Effector memory CD4-positive, alpha-beta T cell (primary cell): Measurements from ENCODE around the gene CTPS2.
A peak's percentile ranks its signal among the peaks of the same experiment; 100 is the strongest.

Source experiments
- DNase-seq, 3 donors: peaks; one replicate each; pipeline ENCODE4 v3.0.0-alpha.2; 2020
- H3K27ac ChIP-seq: 2 replicates; pipeline ENCODE4 v1.7.0; 2013; ENCODE audit warnings: mild to moderate bottlenecking, low read length, moderate library complexity; ENCODE audit not compliant: insufficient read depth, poor library complexity, severe bottlenecking
- H3K27me3 ChIP-seq: replicated peaks from 2 replicates; pipeline ENCODE4 v1.7.0; 2013; ENCODE audit warnings: mild to moderate bottlenecking, low read length; ENCODE audit not compliant: insufficient read depth, control insufficient read depth, poor library complexity, severe bottlenecking
- H3K36me3 ChIP-seq: 2 replicates; pipeline ENCODE4 v1.7.0; 2013; ENCODE audit warnings: mild to moderate bottlenecking, low read length, moderate library complexity; ENCODE audit not compliant: control insufficient read depth, insufficient read depth
- H3K4me1 ChIP-seq: 2 replicates; pipeline ENCODE4 v1.7.0; 2013; ENCODE audit warnings: low read length, mild to moderate bottlenecking; ENCODE audit not compliant: control insufficient read depth, insufficient read depth, poor library complexity, severe bottlenecking
- H3K4me3 ChIP-seq: 2 replicates; pipeline ENCODE4 v1.7.0; 2013; ENCODE audit warnings: low read length, low read depth, mild to moderate bottlenecking; ENCODE audit not compliant: insufficient read depth, poor library complexity, severe bottlenecking
- H3K9me3 ChIP-seq: 2 replicates; pipeline ENCODE4 v1.7.0; 2013; ENCODE audit warnings: mild to moderate bottlenecking, low read length, moderate library complexity; ENCODE audit not compliant: control insufficient read depth

The CTPS2 gene

GRCh38 chrX:16695079-16695676 lies 17.3 kb downstream of the CTPS2 start:
- no peak overlapping the region for H3K4me3 ChIP-seq

GRCh38 chrX:16687514-16687913 lies 25.0 kb downstream of the CTPS2 start:
- DNase-seq = no peak
- Histone ChIP-seq H3K4me1 (no peaks in the 10 kb centered on the region), H3K4me3 (no peak overlapping the region), H3K36me3 (peaks cover 4% of the 10 kb centered on the region), H3K9me3 (no peaks in the 10 kb centered on the region), H3K27me3 (no peaks in the 10 kb centered on the region), H3K27ac (no peak overlapping the region)

More at GRCh38 chrX:16695079-16695676, 17.3 kb downstream of the CTPS2 start:
- Histone ChIP-seq H3K27ac (no peak overlapping the region), H3K9me3 (no peaks in the 10 kb centered on the region), H3K36me3 (peaks cover 4% of the 10 kb centered on the region), H3K27me3 (no peaks in the 10 kb centered on the region), H3K4me1 (no peaks in the 10 kb centered on the region)
- DNase-seq = peak; percentile 8 to 45 (median 43)

GRCh38 chrX:16683007-16683664 lies 29.3 kb downstream of the CTPS2 start:
- no peaks in the 10 kb centered on the region for H3K27me3 ChIP-seq
- H3K9me3 ChIP-seq = no peaks in the 10 kb centered on the region
- H3K36me3 ChIP-seq = no peaks in the 10 kb centered on the region
- H3K4me3 ChIP-seq = no peak overlapping the region
- H3K4me1 ChIP-seq = no peaks in the 10 kb centered on the region
- H3K27ac ChIP-seq = no peak overlapping the region
- DNase-seq = no peak

- Histone ChIP-seq H3K9me3 (no peaks in the 10 kb centered on the region), H3K27ac (no peak overlapping the region), H3K4me3 (no peak overlapping the region), H3K4me1 (no peaks in the 10 kb centered on the region), H3K36me3 (no peaks in the 10 kb centered on the region), H3K27me3 (no peaks in the 10 kb centered on the region)
- no peak for DNase-seq
These were observed 33.8 kb downstream of the CTPS2 start for GRCh38 chrX:16678689-16679088.

- Histone ChIP-seq H3K9me3 (no peaks in the 10 kb centered on the region), H3K27ac (no peak overlapping the region), H3K4me1 (no peaks in the 10 kb centered on the region), H3K36me3 (no peaks in the 10 kb centered on the region), H3K27me3 (no peaks in the 10 kb centered on the region), H3K4me3 (no peak overlapping the region)
- DNase-seq = peak in 1 of 3 donors; percentile 0
These were observed 41.5 kb downstream of the CTPS2 start for GRCh38 chrX:16671005-16671404.

GRCh38 chrX:16666541-16666940 lies 45.9 kb downstream of the CTPS2 start:
- Histone ChIP-seq H3K4me1 (no peaks in the 10 kb centered on the region), H3K9me3 (no peaks in the 10 kb centered on the region), H3K27ac (no peak overlapping the region), H3K36me3 (no peaks in the 10 kb centered on the region), H3K27me3 (no peaks in the 10 kb centered on the region), H3K4me3 (no peak overlapping the region)
- no peak for DNase-seq

- no peaks in the 10 kb centered on the region for H3K4me1 ChIP-seq
- no peaks in the 10 kb centered on the region for H3K9me3 ChIP-seq
- no peak for DNase-seq
- H3K27me3 ChIP-seq = no peaks in the 10 kb centered on the region
- no peak overlapping the region for H3K4me3 ChIP-seq
- H3K36me3 ChIP-seq = no peaks in the 10 kb centered on the region
- no peak overlapping the region for H3K27ac ChIP-seq
These were observed 47.4 kb downstream of the CTPS2 start for GRCh38 chrX:16665089-16665488.

GRCh38 chrX:16664626-16665025 lies 47.8 kb downstream of the CTPS2 start:
- no peaks in the 10 kb centered on the region for H3K9me3 ChIP-seq
- DNase-seq = no peak
- no peaks in the 10 kb centered on the region for H3K27me3 ChIP-seq
- H3K4me3 ChIP-seq = no peak overlapping the region
- H3K36me3 ChIP-seq = no peaks in the 10 kb centered on the region
- H3K27ac ChIP-seq = no peak overlapping the region
- no peaks in the 10 kb centered on the region for H3K4me1 ChIP-seq

GRCh38 chrX:16664074-16664473 lies 48.4 kb downstream of the CTPS2 start:
- Histone ChIP-seq H3K36me3 (no peaks in the 10 kb centered on the region), H3K27ac (no peak overlapping the region), H3K4me3 (no peak overlapping the region), H3K27me3 (no peaks in the 10 kb centered on the region), H3K4me1 (no peaks in the 10 kb centered on the region), H3K9me3 (no peaks in the 10 kb centered on the region)
- DNase-seq = no peak

- Histone ChIP-seq H3K4me1 (no peaks in the 10 kb centered on the region), H3K9me3 (no peaks in the 10 kb centered on the region), H3K36me3 (no peaks in the 10 kb centered on the region), H3K27me3 (no peaks in the 10 kb centered on the region), H3K27ac (no peak overlapping the region), H3K4me3 (no peak overlapping the region)
- no peak for DNase-seq
These were observed 50.1 kb downstream of the CTPS2 start for GRCh38 chrX:16662402-16662801.
